ENCODE results near the gene KLHL36.

Gene KLHL36

DNA sequence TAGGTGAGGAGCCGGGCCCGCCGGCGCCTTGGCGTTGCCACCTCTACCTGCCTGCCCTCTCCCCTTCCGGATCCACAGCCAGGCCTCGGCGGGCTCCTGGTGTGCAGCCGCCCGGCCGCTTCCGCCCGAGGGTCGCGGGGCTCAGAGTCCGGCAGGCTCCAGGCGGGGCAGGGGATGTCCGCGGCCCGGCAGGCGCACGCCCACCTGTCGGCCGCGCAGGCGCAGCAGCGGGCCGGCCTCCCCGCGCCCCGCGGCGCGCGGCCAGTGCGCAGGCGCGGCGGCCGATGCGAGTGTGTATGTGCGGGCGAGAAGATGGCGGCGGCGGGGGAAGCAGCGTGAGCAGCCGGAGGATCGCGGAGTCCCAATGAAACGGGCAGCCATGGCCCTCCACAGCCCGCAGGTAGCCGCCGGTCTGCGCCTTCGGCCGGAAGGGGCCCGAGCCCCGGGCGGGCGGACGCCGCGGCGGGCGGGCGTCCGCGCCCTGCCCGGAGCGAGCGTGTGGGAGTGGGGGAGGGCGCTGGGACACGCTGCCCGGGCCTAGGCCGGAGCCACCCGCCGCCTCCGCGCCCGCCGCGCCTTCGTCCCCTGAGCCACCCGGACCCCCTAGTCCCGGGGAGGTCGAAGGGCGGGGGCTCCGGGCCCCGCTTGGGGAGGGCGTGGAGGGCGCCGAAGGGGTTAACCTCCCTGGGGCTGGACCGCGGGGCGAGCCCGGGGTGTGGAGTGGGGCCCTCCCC lies 51.6 kb downstream of the KLHL36 start, which contains the start of gene USP10:
USP10 (plus strand) TSS at position 289 of the 734 bp plus-strand sequence; CDS start at position 380, 91 bp downstream.
- DNase-seq: peak; percentile 83

DNA sequence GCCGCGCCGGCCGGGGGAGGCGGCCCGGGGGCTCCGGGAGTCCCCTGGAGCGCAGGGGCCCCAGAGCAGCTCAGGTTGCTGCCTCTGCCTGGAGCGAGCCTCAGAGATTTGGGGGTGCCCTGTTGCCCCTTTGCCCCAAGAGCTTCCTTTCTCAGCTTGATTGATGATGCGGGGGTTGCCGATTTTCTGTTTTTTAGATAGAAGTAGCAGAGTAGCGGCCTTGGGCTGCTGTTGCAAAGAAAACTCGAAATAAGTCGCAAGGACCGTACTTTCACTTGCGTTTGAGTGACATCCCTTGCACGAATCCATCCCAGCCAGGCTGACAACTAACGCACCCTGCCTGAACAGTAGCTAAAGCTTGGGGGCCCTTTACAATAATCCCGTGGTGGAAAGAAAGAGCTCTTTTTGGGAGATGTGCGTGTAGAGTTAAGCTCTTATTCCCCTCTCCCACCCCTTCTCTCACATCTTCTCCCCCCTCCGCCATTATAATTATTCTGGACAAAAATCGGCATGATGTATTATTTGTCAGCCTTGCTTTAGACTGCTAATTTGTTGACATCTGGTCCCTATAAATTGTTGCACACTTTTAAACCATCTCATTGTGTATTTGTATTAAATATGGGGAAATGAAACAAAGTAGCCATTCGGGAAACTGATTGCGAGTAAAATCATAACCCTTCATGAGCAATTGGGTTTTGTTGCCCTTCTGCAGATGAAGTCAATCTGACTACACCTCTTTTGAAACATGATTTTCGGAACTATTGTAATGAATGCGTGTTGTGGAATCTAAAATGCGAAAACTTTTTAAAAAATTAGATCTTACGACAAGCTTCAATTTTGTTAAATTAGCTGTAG lies 52.4 kb downstream of the KLHL36 start:
- DNase-seq: peak; percentile 44

DNA sequence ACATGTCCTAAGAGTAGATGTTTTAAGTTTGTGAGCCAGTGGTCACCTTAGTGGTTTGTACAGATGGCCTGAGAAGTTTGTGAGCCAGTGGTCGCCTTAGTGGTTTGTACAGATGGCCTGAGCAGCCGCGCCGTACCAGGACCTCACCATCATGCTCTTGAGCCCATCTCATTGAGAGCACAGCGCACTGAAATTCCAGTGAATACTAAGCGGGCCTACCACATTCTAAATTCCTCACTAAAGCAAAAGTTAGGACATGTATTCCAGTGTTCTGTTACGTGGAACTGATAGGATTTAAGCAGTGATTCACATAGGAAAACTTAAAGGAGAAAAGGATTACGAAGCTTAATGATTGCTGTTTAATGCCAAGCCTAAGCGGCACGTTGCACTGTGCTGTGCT lies 55.4 kb downstream of the KLHL36 start:
- DNase-seq: no peak

DNA sequence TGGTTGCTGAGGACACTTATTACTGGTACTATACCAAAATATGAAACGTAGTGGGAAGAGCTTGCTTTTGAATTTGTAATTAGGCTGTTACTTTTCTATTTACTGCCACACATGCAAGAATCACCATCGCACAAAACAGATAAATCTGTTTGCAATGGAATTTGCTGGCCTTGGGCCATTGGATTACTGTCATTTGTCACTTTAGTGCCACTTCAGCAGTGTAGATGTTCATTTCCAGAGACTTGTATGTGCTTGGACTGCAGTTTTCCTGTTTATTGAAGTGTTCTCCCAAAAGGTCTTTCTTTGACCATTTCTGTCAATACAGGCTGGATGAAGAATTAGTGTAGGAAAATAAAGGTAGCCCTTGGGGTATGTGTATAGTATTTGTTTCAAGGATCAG lies 55.9 kb downstream of the KLHL36 start:
- DNase-seq: no peak

DNA sequence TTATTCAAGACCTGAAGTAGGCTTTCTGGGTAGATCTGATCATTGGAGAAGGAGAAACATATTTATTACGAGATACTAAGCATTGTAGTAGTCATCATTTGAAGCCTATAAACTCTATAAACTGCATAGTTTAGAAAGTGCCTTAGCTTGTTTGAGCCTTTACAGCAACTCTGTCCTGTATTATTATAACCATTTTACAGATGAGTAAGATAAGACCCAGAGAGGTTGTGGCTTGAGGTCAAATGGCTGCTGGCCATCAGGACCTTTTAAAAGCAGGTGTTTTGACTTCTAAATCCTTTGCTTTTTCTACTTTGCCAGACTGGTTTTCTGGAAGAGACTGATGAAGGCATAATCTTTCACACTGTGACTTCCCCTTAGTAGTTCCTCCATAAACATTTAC lies 58.5 kb downstream of the KLHL36 start:
- DNase-seq: no peak

DNA sequence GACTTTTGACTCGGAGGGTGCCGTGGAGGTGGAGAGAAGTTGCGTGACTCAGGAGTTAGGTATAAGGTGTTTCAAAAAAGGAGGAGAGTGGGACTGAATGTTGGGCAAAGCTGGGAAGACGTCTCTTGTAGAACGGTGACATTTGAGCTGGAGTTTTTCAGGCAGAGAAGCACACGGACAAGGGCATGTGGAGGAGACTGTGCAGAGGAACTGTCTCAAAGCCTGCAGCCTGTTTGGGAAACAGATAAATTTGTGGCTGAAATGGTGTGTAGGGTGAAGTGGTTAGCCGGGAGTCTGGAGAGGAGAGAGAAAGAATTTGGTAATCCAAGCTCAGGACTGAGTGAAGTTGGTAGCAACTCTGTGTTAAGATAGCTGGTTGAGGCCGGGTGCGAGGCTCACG lies 61.3 kb downstream of the KLHL36 start:
- no peak for DNase-seq

DNA sequence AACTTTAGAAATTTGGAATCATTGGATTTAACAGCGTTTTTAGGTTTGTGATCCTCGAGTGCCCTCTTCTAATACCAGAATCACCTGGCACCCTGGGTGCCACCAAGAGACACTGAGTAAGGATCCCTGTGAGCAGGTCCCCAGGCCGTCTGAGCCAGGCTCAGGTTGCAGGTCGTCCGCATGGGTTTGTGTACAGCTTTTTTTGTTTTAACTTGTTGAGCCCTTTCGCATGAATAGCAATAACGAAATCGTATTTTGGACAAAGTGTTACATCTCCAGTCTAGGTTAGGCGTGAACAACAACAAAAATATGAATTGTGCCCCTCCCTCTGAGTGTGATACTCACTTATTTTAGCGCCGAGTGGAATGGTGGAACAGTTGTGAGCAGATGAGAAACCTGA lies 62.4 kb downstream of the KLHL36 start:
- no peak for DNase-seq
